Endothelial cell (in vitro differentiated cells): Measurements from ENCODE around the gene COL4A3. TPM values are rescaled to one million over a fixed set of nuclear protein-coding genes. Genes with fewer than 3 reads are reported as not detected.

Experiments used
- DNase-seq: peaks from one replicate; pipeline ENCODE4 v3.0.0; 2021; ENCODE audit warnings: low spot score
- H3K27ac Mint-ChIP-seq: one replicate; pipeline ENCODE4 v1.8.0; 2021; ENCODE audit warnings: mixed read lengths, inconsistent platforms; ENCODE audit not compliant: unreplicated experiment
- H3K27me3 Mint-ChIP-seq: one replicate; pipeline ENCODE4 v1.8.0; 2021; ENCODE audit warnings: mild to moderate bottlenecking, moderate library complexity, mixed read lengths, inconsistent platforms; ENCODE audit not compliant: unreplicated experiment
- H3K36me3 Mint-ChIP-seq: one replicate; pipeline ENCODE4 v1.8.0; 2021; ENCODE audit warnings: mild to moderate bottlenecking, low read depth, mixed read lengths, inconsistent platforms; ENCODE audit not compliant: unreplicated experiment
- H3K4me1 Mint-ChIP-seq: one replicate; pipeline ENCODE4 v1.8.0; 2021; ENCODE audit warnings: mild to moderate bottlenecking, mixed read lengths, inconsistent platforms; ENCODE audit not compliant: unreplicated experiment
- H3K4me3 Mint-ChIP-seq: one replicate; pipeline ENCODE4 v1.8.0; 2021; ENCODE audit warnings: mild to moderate bottlenecking, mixed read lengths, inconsistent platforms; ENCODE audit not compliant: unreplicated experiment
- H3K9me3 Mint-ChIP-seq: one replicate; pipeline ENCODE4 v1.8.0; 2021; ENCODE audit warnings: mixed read lengths, inconsistent platforms; ENCODE audit not compliant: unreplicated experiment
- CTCF ChIP-seq: fragments of 200-600 bp; sonication (generic); IDR thresholded peaks from one replicate; pipeline ENCODE4 v1.5.0; 2021; ENCODE audit warnings: antibody characterized with exemption; ENCODE audit not compliant: unreplicated experiment
- total RNA-seq: library from RNA; stranded (reverse); fragmentation: NEBNext Ultra II Directional; extraction: Animal tissue kit (Norgen Biotek cat#: 25700); gene quantifications from one replicate; pipeline ENCODE4 v1.2.1, GENCODE V29; 2021; ENCODE audit not compliant: unreplicated experiment

The COL4A3 gene
- total RNA-seq, 1 donor from 2014 or later = not detected

- Mint-ChIP-seq H3K4me3 (no peak overlapping the region), H3K36me3 (peaks cover 6% of the 10 kb centered on the region), H3K27ac (no peak overlapping the region), H3K27me3 (no peaks in the 10 kb centered on the region), H3K4me1 (no peaks in the 10 kb centered on the region), H3K9me3 (no peaks in the 10 kb centered on the region)
- TF ChIP-seq CTCF = no peak
- no peak for DNase-seq
Observed at GRCh38 chr2:227339098-227339599, 174.7 kb downstream of the COL4A3 start.

- no peaks in the 10 kb centered on the region for H3K4me1 Mint-ChIP-seq
- no peak for DNase-seq
- H3K9me3 Mint-ChIP-seq = no peaks in the 10 kb centered on the region
- peaks cover 6% of the 10 kb centered on the region for H3K36me3 Mint-ChIP-seq
- H3K27ac Mint-ChIP-seq = no peak overlapping the region
- H3K27me3 Mint-ChIP-seq = no peaks in the 10 kb centered on the region
- no peak for TF ChIP-seq CTCF
- H3K4me3 Mint-ChIP-seq = no peak overlapping the region
Observed at GRCh38 chr2:227340106-227340505, 175.7 kb downstream of the COL4A3 start.

GRCh38 chr2:227341553-227341952 lies 177.1 kb downstream of the COL4A3 start:
- no peaks in the 10 kb centered on the region for H3K4me1 Mint-ChIP-seq
- no peaks in the 10 kb centered on the region for H3K9me3 Mint-ChIP-seq
- H3K36me3 Mint-ChIP-seq = peaks cover 6% of the 10 kb centered on the region
- no peaks in the 10 kb centered on the region for H3K27me3 Mint-ChIP-seq
- no peak overlapping the region for H3K4me3 Mint-ChIP-seq
- no peak for TF ChIP-seq CTCF
- no peak overlapping the region for H3K27ac Mint-ChIP-seq
- no peak for DNase-seq

GRCh38 chr2:227344231-227344630 lies 179.8 kb downstream of the COL4A3 start:
- H3K9me3 Mint-ChIP-seq = no peaks in the 10 kb centered on the region
- no peaks in the 10 kb centered on the region for H3K4me1 Mint-ChIP-seq
- H3K4me3 Mint-ChIP-seq = no peak overlapping the region
- no peaks in the 10 kb centered on the region for H3K27me3 Mint-ChIP-seq
- H3K27ac Mint-ChIP-seq = no peak overlapping the region
- no peaks in the 10 kb centered on the region for H3K36me3 Mint-ChIP-seq
- no peak for TF ChIP-seq CTCF
- no peak for DNase-seq

GRCh38 chr2:227347117-227347516 lies 182.7 kb downstream of the COL4A3 start:
- no peak overlapping the region for H3K27ac Mint-ChIP-seq
- H3K4me1 Mint-ChIP-seq = no peaks in the 10 kb centered on the region
- no peaks in the 10 kb centered on the region for H3K36me3 Mint-ChIP-seq
- no peak for DNase-seq
- no peak overlapping the region for H3K4me3 Mint-ChIP-seq
- no peaks in the 10 kb centered on the region for H3K27me3 Mint-ChIP-seq
- no peak for TF ChIP-seq CTCF
- H3K9me3 Mint-ChIP-seq = no peaks in the 10 kb centered on the region
